Mesothelial cell of epicardium (in vitro differentiated cells): Measurements from ENCODE around the gene MARK3. TPM values are rescaled to one million over a fixed set of nuclear protein-coding genes. Genes with fewer than 3 reads are reported as not detected.
"Not testable (repeated sequence)": the region's sequence is repeated elsewhere in the genome, so short reads cannot be mapped to it uniquely, and the experiment has no call there.

Experiments used
- DNase-seq, 2 experiments: peaks; one replicate each; pipeline ENCODE4 v3.0.0; 2021; ENCODE audit warnings: low spot score in 2 of 2; ENCODE audit not compliant: unreplicated experiment in 2 of 2
- H3K27ac Mint-ChIP-seq: 2 replicates; pipeline ENCODE4 v1.8.0; 2021; ENCODE audit warnings: mixed read lengths
- H3K27me3 Mint-ChIP-seq: 2 replicates; pipeline ENCODE4 v1.8.0; 2021; ENCODE audit warnings: low read depth, mixed read lengths
- H3K36me3 Mint-ChIP-seq: 2 replicates; pipeline ENCODE4 v1.8.0; 2021; ENCODE audit warnings: mixed read lengths
- H3K4me1 Mint-ChIP-seq: 2 replicates; pipeline ENCODE4 v1.8.0; 2021; ENCODE audit warnings: mixed read lengths
- H3K4me3 Mint-ChIP-seq: 2 replicates; pipeline ENCODE4 v1.8.0; 2021; ENCODE audit warnings: mild to moderate bottlenecking, moderate library complexity, mixed read lengths
- H3K9me3 Mint-ChIP-seq: 2 replicates; pipeline ENCODE4 v1.8.0; 2021; ENCODE audit warnings: mixed read lengths
- total RNA-seq: library from RNA; stranded (reverse); gene quantifications from 3 replicates; pipeline ENCODE4 v1.2.1, GENCODE V29; 2021
- TF ChIP-seq, protein P1 (sequence below): fragments of 200-600 bp; sonication (generic); IDR thresholded peaks from one replicate; pipeline ENCODE4 v1.5.0; 2021; ENCODE audit warnings: antibody characterized with exemption; ENCODE audit not compliant: unreplicated experiment

The MARK3 gene
- total RNA-seq, 1 donor from 2014 or later, result 125 TPM

DNA sequence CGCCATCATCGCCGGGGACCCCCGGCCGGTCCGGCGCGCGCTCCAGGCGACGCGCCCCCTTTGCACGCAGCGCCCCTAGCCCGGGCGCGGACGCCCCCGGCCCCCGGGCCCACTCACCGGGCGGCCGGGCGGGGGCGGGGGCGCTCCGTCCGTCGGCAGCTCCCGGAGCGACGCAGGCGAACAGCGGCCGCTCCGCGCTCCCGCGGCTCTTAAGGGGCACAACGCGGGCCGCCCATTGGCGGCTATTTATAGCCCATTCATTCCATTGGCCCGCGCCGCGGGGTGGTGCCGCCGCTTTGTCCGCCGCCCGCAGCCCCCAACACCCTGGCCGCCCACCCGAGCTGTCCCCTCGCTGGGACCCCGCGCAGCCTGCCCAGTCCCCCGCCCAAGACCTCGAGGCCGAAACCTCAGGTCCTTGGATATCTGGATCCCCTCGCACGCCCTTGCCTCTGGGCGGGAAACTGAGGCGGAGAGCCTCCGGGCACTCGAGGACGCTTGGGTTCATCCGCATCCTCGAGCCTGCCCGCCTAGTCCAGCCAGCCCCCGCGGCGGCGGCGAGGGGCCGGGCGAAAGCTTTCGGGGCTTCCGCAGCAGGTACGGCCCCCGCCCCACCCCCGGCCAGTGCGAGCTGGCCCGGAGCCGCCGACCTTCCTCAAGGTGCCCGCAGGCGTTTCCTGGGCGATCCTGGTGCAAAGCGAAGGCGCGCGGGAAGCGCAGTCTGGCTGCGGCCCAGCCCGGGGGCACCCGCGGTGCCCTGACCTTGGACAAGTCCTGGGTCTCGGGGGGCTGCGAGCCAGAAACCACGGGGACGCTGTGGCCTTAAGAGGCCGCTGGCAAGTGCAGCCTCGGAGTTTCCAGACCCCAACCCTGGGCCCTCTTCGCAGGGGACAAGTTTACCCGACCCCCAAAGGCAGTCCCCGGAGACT, 137.7 kb downstream of the MARK3 start, which contains the start of gene CKB:
Gene CKB (minus strand): TSS at position 182 of the 926 bp plus-strand sequence. CDS start 337 bp downstream, outside the sequence.
- Mint-ChIP-seq H3K27ac (no peak within 1 kb of the TSS), H3K36me3 (no peaks in the 10 kb centered on the region), H3K9me3 (no peaks in the 10 kb centered on the region), H3K4me3 (peak within 1 kb of the TSS; percentile 54), H3K27me3 (peaks cover 44% of the 10 kb centered on the region), H3K4me1 (peaks cover 37% of the 10 kb centered on the region)
- DNase-seq, result peak in 1 of 2 experiments; percentile 50
- TF ChIP-seq, protein P1, sequence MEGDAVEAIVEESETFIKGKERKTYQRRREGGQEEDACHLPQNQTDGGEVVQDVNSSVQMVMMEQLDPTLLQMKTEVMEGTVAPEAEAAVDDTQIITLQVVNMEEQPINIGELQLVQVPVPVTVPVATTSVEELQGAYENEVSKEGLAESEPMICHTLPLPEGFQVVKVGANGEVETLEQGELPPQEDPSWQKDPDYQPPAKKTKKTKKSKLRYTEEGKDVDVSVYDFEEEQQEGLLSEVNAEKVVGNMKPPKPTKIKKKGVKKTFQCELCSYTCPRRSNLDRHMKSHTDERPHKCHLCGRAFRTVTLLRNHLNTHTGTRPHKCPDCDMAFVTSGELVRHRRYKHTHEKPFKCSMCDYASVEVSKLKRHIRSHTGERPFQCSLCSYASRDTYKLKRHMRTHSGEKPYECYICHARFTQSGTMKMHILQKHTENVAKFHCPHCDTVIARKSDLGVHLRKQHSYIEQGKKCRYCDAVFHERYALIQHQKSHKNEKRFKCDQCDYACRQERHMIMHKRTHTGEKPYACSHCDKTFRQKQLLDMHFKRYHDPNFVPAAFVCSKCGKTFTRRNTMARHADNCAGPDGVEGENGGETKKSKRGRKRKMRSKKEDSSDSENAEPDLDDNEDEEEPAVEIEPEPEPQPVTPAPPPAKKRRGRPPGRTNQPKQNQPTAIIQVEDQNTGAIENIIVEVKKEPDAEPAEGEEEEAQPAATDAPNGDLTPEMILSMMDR, result no peak

DNA sequence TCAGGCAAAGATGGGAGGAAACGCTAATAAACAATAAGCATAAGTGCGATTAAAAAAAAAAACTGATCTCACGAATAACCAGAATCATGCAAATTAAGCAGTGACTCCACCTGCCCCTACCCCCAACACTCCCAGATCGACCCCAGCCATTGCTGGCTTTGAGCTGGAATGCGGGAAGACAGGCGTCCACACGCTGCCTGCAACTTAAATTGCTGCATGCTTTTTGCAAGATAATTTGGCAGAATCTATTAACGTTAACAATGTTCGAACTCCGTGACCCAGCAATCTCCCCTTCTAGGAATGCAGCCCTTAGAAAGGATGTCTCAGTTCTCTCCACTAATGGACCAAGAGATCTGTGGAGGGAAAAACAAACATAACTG, 138.3 kb downstream of the MARK3 start:
- peaks cover 44% of the 10 kb centered on the region for H3K27me3 Mint-ChIP-seq
- no peak for DNase-seq
- H3K27ac Mint-ChIP-seq, result no peak overlapping the region
- TF ChIP-seq, protein P1, result no peak
- peaks cover 42% of the 10 kb centered on the region for H3K4me1 Mint-ChIP-seq
- H3K36me3 Mint-ChIP-seq, result no peaks in the 10 kb centered on the region
- H3K9me3 Mint-ChIP-seq, result no peaks in the 10 kb centered on the region
- H3K4me3 Mint-ChIP-seq, result peak overlapping the region; percentile 54

DNA sequence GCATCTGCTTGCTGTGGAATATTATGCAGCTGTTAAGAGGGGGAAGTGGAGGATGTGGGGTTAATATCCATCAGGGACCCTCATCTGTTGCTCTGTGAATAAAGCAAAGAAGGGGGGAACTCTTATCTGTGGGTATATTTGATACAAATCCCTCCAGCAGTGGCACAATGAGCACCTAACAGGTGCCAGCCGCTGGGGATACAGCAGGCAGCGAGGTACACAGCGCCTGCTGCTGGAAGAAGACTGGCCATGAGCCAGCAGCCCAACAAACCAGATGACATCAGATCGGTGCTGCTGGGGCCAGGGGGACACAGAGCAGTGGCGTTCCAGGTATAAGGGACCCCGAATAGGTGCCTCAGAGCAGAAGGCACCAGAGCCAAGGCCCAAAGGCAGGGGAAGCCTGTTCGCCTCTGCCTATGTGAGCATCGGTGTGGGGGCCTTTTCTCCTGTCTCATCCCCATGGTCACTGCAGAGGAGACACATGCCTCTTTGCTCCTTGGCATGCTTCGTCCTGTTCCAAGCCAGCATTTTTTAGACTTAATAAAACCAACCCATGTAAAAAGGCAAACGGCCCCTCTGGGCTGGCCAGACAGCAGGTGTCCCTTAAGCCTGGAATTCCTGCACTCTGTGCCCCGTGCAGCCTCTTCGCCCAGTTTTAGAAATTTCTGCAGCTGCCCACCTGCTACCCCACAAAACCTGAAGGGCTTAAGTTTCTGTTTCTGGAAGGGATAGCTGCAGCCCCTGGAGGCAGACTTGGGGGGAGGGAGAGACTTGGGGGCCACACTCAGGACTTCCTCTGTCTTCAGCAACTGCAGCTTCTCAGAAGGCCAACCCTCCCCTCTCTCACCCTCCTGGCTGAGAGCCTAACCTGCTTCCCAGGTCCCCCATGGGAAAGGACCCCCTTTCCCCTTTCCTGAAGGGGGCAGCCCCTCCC, 139.1 kb downstream of the MARK3 start:
- H3K4me3 Mint-ChIP-seq, result no peak overlapping the region
- TF ChIP-seq, protein P1, result no peak
- H3K27me3 Mint-ChIP-seq, result peaks cover 44% of the 10 kb centered on the region
- DNase-seq, result no peak
- H3K36me3 Mint-ChIP-seq, result no peaks in the 10 kb centered on the region
- H3K4me1 Mint-ChIP-seq, result peaks cover 41% of the 10 kb centered on the region
- H3K27ac Mint-ChIP-seq, result no peak overlapping the region
- H3K9me3 Mint-ChIP-seq, result no peaks in the 10 kb centered on the region

DNA sequence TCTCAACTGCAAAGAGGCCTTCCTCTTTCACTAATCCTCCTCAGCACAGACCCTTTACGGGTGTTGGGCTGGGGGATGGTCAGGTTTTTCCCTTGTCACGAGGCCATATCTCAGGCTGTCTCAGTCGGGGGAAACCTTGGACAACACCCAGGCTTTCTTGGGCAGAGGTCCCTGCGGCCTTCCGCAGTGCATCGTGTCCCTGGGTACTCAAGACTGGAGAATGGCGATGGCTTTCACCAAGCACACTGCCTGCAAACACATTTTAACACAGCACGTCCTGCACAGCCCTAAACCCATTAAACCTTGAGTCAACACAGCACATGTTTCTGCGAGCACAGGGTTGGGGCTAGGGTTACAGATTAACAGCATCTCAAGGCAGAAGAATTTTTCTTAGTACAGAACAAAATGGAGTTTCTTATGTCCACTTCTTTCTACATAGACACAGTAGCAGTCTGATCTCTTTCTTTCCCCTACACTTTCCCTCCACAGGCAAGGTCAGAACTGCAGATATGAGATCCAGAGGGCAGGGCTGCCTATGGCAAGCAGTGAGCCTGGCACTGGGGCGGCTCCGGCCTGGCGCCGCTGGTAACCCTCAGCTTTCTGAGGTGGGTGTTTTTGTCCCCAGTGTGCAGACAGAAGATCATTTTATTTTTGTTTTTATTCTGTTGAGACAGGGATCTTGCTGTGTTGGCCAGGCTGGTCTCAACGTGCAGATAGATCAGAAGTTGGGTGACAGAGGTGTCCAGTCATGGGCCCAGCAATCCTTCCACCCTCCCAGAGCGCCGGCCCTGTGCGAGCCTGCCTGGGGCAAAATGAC, 140.4 kb downstream of the MARK3 start:
- not testable (repeated sequence) for DNase-seq, H3K36me3 Mint-ChIP-seq, H3K9me3 Mint-ChIP-seq
- H3K27ac Mint-ChIP-seq, result peak overlapping the region; percentile 62
- H3K27me3 Mint-ChIP-seq, result peaks cover 37% of the 10 kb centered on the region
- peaks cover 45% of the 10 kb centered on the region for H3K4me1 Mint-ChIP-seq
- H3K4me3 Mint-ChIP-seq, result peak overlapping the region; percentile 13

DNA sequence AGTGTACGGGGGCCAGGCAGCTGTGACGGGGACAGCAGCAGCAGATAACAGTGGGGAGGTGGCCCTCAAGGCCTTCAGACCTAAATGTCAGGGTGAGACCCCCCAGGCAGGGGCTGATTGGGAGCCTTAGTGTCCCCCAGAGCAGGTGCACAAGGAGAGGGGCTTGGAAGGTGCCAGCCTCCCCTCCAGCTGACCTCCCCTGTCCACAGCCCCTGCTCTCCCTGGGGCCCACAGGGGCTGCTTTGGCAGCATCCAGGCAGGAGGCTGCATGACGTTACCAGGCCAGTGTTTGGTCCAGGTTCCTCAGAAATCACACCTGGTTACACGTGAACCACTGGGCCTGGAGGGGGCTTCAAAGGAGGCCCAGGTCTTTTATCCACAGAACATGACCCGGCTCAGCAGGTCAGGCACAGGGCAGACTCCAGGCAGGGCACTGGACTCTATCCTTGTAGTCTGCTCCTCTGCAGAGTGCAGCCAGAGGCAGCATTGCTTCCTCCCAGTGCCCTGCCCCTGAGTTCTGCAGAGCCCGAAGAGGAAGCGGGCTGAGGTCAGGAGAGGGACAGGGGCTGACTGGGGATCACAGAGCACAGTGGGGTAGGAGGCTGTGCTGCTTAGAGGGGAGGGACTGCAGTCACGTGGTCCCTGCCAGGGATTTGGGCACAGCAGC, 141.2 kb downstream of the MARK3 start:
- Mint-ChIP-seq H3K27ac (no peak overlapping the region), H3K4me3 (no peak overlapping the region)
- TF ChIP-seq, protein P1, result no peak

More for the DNA sequence above, 141.2 kb downstream of the MARK3 start:
- Mint-ChIP-seq H3K9me3 (no peaks in the 10 kb centered on the region), H3K36me3 (no peaks in the 10 kb centered on the region), H3K27me3 (peaks cover 35% of the 10 kb centered on the region), H3K4me1 (peaks cover 45% of the 10 kb centered on the region)
- no peak for DNase-seq
